ENCODE results near the gene ICE2. TPM values are rescaled to one million over a fixed set of nuclear protein-coding genes. Genes with fewer than 3 reads are reported as not detected.

Gene ICE2
- total RNA-seq, 1 experiment from 2014 or later: 62.8 TPM

DNA sequence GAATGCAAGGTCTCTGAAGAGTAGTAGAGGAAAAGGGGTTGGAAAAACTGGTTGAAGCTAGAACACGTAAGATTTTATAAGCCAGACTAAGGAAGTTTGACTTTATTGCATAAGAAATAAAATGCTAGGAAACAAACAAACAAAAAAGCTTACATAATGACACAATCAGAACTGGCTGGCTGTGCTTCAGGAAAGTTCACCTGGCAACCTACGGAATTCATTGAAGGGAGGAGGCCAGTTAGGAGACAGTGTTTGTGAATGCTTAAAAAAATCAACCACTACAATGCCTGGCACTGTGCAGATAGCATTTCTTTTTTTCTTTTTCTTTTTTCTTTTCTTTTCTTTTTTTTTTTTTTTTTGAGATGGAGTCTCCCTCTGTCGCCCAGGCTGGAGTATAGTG is 1.9 kb upstream of the ICE2 start (continued):
- TF ChIP-seq ELF1 (IDR thresholded peaks at IDR 0.05; ENCODE audit: borderline replicate concordance, low read depth) (no peak), RAD21 (IDR thresholded peaks at IDR 0.05; ENCODE audit: low read depth) (no peak)
- TF ChIP-seq, protein P1, sequence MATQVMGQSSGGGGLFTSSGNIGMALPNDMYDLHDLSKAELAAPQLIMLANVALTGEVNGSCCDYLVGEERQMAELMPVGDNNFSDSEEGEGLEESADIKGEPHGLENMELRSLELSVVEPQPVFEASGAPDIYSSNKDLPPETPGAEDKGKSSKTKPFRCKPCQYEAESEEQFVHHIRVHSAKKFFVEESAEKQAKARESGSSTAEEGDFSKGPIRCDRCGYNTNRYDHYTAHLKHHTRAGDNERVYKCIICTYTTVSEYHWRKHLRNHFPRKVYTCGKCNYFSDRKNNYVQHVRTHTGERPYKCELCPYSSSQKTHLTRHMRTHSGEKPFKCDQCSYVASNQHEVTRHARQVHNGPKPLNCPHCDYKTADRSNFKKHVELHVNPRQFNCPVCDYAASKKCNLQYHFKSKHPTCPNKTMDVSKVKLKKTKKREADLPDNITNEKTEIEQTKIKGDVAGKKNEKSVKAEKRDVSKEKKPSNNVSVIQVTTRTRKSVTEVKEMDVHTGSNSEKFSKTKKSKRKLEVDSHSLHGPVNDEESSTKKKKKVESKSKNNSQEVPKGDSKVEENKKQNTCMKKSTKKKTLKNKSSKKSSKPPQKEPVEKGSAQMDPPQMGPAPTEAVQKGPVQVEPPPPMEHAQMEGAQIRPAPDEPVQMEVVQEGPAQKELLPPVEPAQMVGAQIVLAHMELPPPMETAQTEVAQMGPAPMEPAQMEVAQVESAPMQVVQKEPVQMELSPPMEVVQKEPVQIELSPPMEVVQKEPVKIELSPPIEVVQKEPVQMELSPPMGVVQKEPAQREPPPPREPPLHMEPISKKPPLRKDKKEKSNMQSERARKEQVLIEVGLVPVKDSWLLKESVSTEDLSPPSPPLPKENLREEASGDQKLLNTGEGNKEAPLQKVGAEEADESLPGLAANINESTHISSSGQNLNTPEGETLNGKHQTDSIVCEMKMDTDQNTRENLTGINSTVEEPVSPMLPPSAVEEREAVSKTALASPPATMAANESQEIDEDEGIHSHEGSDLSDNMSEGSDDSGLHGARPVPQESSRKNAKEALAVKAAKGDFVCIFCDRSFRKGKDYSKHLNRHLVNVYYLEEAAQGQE (IDR thresholded peaks at IDR 0.05; ENCODE audit: low read depth): no peak

DNA sequence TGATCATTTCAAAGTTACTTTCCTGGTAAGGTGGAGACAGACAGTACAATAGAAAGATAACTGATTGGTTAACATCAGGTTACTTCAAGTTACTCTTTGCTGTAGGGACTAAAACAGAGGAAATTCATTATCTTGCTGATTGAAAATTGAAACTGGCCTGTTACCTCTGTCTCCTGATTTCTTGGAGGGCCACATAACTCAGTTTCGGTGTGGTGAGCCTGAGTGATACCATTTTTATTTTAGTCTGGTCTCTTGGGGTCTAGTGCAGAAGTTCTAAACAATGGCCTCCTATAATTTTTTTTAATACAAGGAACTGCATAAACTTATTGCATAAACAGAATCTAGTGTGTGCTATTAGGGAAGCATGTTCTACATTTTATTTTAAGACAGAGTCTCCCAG is 1.2 kb upstream of the ICE2 start:
- Histone ChIP-seq H3K4me1 (ENCODE audit: control insufficient read depth in 1 of 2, insufficient read depth in 2 of 2, low read length in 2 of 2) (peaks cover 16 to 21% of the 10 kb centered on the region in 2 experiments; a peak in 3 of 4 replicates), H3K27ac (ENCODE audit: low read depth, low read length) (no peak overlapping the region), H3K4me3 (replicated peaks in 1 of 2; ENCODE audit: low read depth in 1 of 2, low read length in 2 of 2) (peak overlapping the region in 1 of 2 experiments; percentile 98; a peak in 2 of 4 replicates), H3K27me3 (ENCODE audit: insufficient read depth, low read length) (no peaks in the 10 kb centered on the region), H4K20me1 (ENCODE audit: insufficient read depth) (no peaks in the 10 kb centered on the region), H3K36me3 (ENCODE audit: control insufficient read depth in 1 of 2, insufficient read depth in 2 of 2, low read length in 2 of 2) (peaks cover 0 to 4% of the 10 kb centered on the region in 2 experiments; a peak in 2 of 4 replicates), H3K4me2 (ENCODE audit: low read length) (peak overlapping the region; percentile 93), H2AFZ (ENCODE audit: low read depth, low read length, poor library complexity, severe bottlenecking) (no peak overlapping the region), H3K9me3 (ENCODE audit: control insufficient read depth in 1 of 2, insufficient read depth in 1 of 2, low read depth in 1 of 2, low read length in 2 of 2) (no peaks in the 10 kb centered on the region), H3K9me2 (ENCODE audit: insufficient read depth) (no peaks in the 10 kb centered on the region), H3K79me2 (ENCODE audit: insufficient read depth, low read length) (peaks cover 36% of the 10 kb centered on the region), H3K9ac (ENCODE audit: low read length) (peak overlapping the region; percentile 97)
- no peak for ATAC-seq
- CTCF ChIA-PET: interaction anchor here (0.9 kb wide), 1 partner anchor 41 kb away, joined by 4 read pairs; no protein-coding TSS in a partner anchor
- POLR2A ChIA-PET: interaction anchor here (1.0 kb wide), 1 partner anchor 8 kb away, joined by 3 read pairs; no protein-coding TSS in a partner anchor
- intact Hi-C loops (cut with micrococcal nuclease): no loop called here
- no peak for DNase-seq (ENCODE audit: low read depth, low spot score)
- TF ChIP-seq JUND (IDR thresholded peaks at IDR 0.05) (no peak), SP1 (IDR thresholded peaks at IDR 0.05; ENCODE audit: low read depth) (no peak), TCF7L2 (IDR thresholded peaks at IDR 0.05; ENCODE audit: borderline replicate concordance, extremely low read depth, insufficient read depth, insufficient read length) (no peak)
- RAD21 ChIA-PET (ENCODE audit: low non-redundant PET in 1 of 2, low total read pairs in 2 of 2, uncharacterized antibody in 2 of 2, unreplicated experiment in 2 of 2): no interaction called here
- no TSS peak for BruUV-seq (replicated peaks)

All from HCT116 (cell line).